ENCODE measurements around the gene SGPL1.
A peak's percentile ranks its signal among the peaks of the same experiment; 100 is the strongest.
"Not testable (repeated sequence)": the region's sequence is repeated elsewhere in the genome, so short reads cannot be mapped to it uniquely, and the experiment has no call there.

The SGPL1 gene

GRCh38 chr10:70845816-70846215 is 30.1 kb downstream of the SGPL1 start:
- DNase-seq = no peak

- DNase-seq = no peak
These were observed 31.0 kb downstream of the SGPL1 start for GRCh38 chr10:70846795-70847194.

GRCh38 chr10:70847659-70848360 is 32.1 kb downstream of the SGPL1 start:
- no peak for DNase-seq

GRCh38 chr10:70849582-70850016 is 33.9 kb downstream of the SGPL1 start:
- DNase-seq = peak; percentile 97

GRCh38 chr10:70850097-70850496 is 34.3 kb downstream of the SGPL1 start:
- DNase-seq = peak; percentile 39

- DNase-seq = no peak
These were observed 36.1 kb downstream of the SGPL1 start for GRCh38 chr10:70851597-70852475.

- DNase-seq = no peak
These were observed 37.3 kb downstream of the SGPL1 start for GRCh38 chr10:70853038-70853437.

- DNase-seq = no peak
These were observed 37.7 kb downstream of the SGPL1 start for GRCh38 chr10:70853457-70853856.

GRCh38 chr10:70856454-70856853 is 40.7 kb downstream of the SGPL1 start:
- no peak for DNase-seq

- DNase-seq = no peak
These were observed 43.0 kb downstream of the SGPL1 start for GRCh38 chr10:70858759-70859158.

- not testable (repeated sequence) for DNase-seq
These were observed 45.9 kb downstream of the SGPL1 start for GRCh38 chr10:70861495-70862197.

GRCh38 chr10:70863470-70864160 is 47.9 kb downstream of the SGPL1 start:
- no peak for DNase-seq

- no peak for DNase-seq
These were observed 49.2 kb downstream of the SGPL1 start for GRCh38 chr10:70864935-70865334.

GRCh38 chr10:70866424-70866823 is 50.7 kb downstream of the SGPL1 start:
- no peak for DNase-seq

- DNase-seq = no peak
These were observed 56.5 kb downstream of the SGPL1 start for GRCh38 chr10:70872291-70872690.

GRCh38 chr10:70874061-70874460 is 58.3 kb downstream of the SGPL1 start:
- no peak for DNase-seq

- no peak for DNase-seq
These were observed 63.5 kb downstream of the SGPL1 start for GRCh38 chr10:70879207-70879606.

- peak; percentile 72 for DNase-seq
These were observed 64.4 kb downstream of the SGPL1 start for GRCh38 chr10:70880077-70880534.

- DNase-seq = peak; percentile 61
These were observed 69.0 kb downstream of the SGPL1 start for GRCh38 chr10:70884741-70885140.

- DNase-seq = peak; percentile 49
These were observed 69.7 kb downstream of the SGPL1 start for GRCh38 chr10:70885481-70885880.

- DNase-seq = no peak
These were observed 70.5 kb downstream of the SGPL1 start for GRCh38 chr10:70885931-70886903.
